Heart right ventricle (tissue), 16 donors: ENCODE measurements around the gene TRAF7. TPM values are rescaled to one million over a fixed set of nuclear protein-coding genes. Genes with fewer than 3 reads are reported as not detected.

Experiments
- ATAC-seq, 8 donors: fragments of 200-7000 bp; cut with Tn5 transposase; one replicate each; pipeline ENCODE4 v1.9.1; 2020; ENCODE audit warnings: mild to moderate bottlenecking in 8 of 8, moderate library complexity in 8 of 8, moderate number of reproducible peaks in 1 of 8
- DNase-seq, 2 donors: peaks; one replicate each; pipeline ENCODE4 v3.0.0-alpha.2; 2020
- H3K27ac ChIP-seq, 10 donors: fragments of 200-600 bp; sonication (generic) in 2 of 10; one replicate each; pipeline versions ENCODE4 v1.5.0 to v1.8.0; 2020 to 2022; ENCODE audit warnings: mild to moderate bottlenecking in 3 of 10
- H3K27me3 ChIP-seq, 7 donors: fragments of 200-600 bp; one replicate each; pipeline ENCODE4 v1.8.0; 2021 to 2022; ENCODE audit warnings: mild to moderate bottlenecking in 2 of 7
- H3K36me3 ChIP-seq, 9 donors: fragments of 200-600 bp; sonication (generic) in 1 of 9; one replicate each; pipeline versions ENCODE4 v1.5.0 to v1.8.0; 2020 to 2022; ENCODE audit warnings: mild to moderate bottlenecking in 2 of 9
- H3K4me1 ChIP-seq, 9 donors: fragments of 200-600 bp; sonication (generic) in 1 of 9; one replicate each; pipeline versions ENCODE4 v1.5.0 to v1.8.0; 2020 to 2022; ENCODE audit warnings: mild to moderate bottlenecking in 4 of 9
- H3K4me3 ChIP-seq, 10 donors: fragments of 200-600 bp; sonication (generic) in 2 of 10; one replicate each; pipeline versions ENCODE4 v1.5.0 to v1.8.0; 2020 to 2022; ENCODE audit warnings: mild to moderate bottlenecking in 7 of 10, moderate library complexity in 2 of 10
- H3K9me3 ChIP-seq, 11 donors: fragments of 200-600 bp in 10 of 11; sonication (generic) in 2 of 11; one replicate each; pipeline versions ENCODE4 v1.5.0 to v1.8.0; 2013 to 2022; ENCODE audit warnings: mild to moderate bottlenecking in 2 of 11, control low read depth in 1 of 11, moderate library complexity in 1 of 11
- WGBS, 2 donors: extraction: QIAGEN DNeasy Blood & Tissue Kit; methylation state at CpG; one replicate each; pipeline ENCODE4 v1.1.7; 2013; ENCODE audit warnings: inconsistent platforms in 1 of 2; 5-methylcytosine and 5-hydroxymethylcytosine counted together
- intact Hi-C, 10 donors: fragments of 100-400 bp; cut with DNase I; formaldehyde crosslinking; loops; one replicate each; pipeline versions ENCODE4 v1.11.1 to v1.14.2; 2022
- polyA plus RNA-seq, 2 donors: library from polyadenylated mRNA; stranded (reverse); fragments of 200-250 nt; gene quantifications; one replicate each; pipeline ENCODE4 v1.2.3, GENCODE V29; 2013
- total RNA-seq, 10 donors: library from RNA; stranded (reverse); fragmentation: NEBNext Ultra II Directional in 3 of 10; extraction: Animal tissue kit (Norgen Biotek cat#: 25700) in 3 of 10; gene quantifications; one replicate each; pipeline versions ENCODE4 v1.2.1 to v1.2.4, GENCODE V29; 2021 to 2023
- TF ChIP-seq, protein P1 (sequence below), 9 donors: fragments of 200-600 bp; sonication (generic) in 2 of 9; IDR thresholded peaks; one replicate each; pipeline versions ENCODE4 v1.5.0 to v1.8.0; 2021 to 2022; ENCODE audit warnings: antibody characterized with exemption in 9 of 9, mild to moderate bottlenecking in 5 of 9, moderate library complexity in 1 of 9
- donor health status: Arrhythmogenic right ventricular cardiomyopathy.
- donor health status: ischemic (EF 13 %, LVEDD 7.1; RV severe dilation, severe dysfunction).
- donor health status: healthy with polysubstance abuse.
- donor health status: DM: no; HTN: yes; CAD: no.
- donor health status: DM: no; HTN: no; CAD: no.
- donor health status: ischemic (EF 25% LVEDD 6.9; RV normal size, moderate dysfunction).
- donor health status: ischemic (EF 25% LVEDD 5.7; RV mildly dilated, moderate dysfunction).
- donor health status: healthy.
- donor health status: DM: yes; HTN: yes; CAD: no.
- donor health status: Ischemic cardiomyopathy.
- donor health status: ischemic (EF 35%, LVEDD 5.7; RV mildly dilated, moderate dysfunction).
- donor health status: nonischemic (EF 11% LVEDD 7.7; RV severe dilation, severe dysfunction).
- donor health status: DM: yes; HTN: yes; CAD: no.
- donor health status: PGD.
- donor health status: ischemic (EF 29% LVEDD 5.4; RV normal size, mild dysfunction).
- donor health status: nonischemic (EF 23%, LVEDD 6.1; RV moderate dilation, normal function).

TRAF7 gene
- total and polyA plus RNA-seq, 12 donors, result 14.6 to 44.9 (median 23.8) TPM

DNA sequence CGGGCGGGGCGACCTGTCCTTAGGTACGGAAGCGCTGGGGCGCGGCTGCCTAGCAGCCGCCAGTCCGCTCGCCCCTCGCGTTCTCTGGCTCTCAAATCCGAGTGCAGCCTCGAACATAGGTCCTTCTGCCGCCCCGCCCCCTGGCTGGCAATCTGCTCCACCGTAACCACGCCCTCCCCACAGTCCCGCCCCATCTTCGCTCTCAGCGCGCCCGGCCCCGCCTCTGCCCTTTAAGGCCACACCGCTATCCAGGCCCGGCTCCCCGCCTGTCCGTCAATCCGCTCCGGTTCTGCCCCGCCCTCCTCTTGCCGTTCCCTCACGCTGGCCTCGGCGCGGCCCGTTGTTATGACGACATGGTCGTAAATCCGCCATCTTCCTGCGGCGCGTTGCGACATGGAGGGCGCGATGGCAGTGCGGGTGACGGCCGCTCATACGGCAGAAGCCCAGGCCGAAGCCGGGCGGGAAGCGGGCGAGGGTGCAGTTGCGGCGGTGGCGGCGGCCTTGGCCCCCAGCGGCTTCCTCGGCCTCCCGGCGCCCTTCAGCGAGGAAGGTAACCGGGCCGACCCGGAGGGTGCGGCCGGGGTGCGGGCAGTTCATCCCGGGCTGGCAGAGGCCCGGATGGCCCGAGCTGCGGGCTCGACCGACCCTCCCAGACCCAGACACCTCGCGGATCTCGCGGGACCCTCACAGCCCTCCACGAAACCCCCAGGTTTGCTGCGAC lies 67.8 kb downstream of the TRAF7 start, which contains the start of gene E4F1:
Gene E4F1 (plus strand): TSS at position 371 of the 721 bp plus-strand sequence. CDS start 23 bp downstream, at position 394.
- DNase-seq, result peak; percentile 100
- TF ChIP-seq, protein P1, sequence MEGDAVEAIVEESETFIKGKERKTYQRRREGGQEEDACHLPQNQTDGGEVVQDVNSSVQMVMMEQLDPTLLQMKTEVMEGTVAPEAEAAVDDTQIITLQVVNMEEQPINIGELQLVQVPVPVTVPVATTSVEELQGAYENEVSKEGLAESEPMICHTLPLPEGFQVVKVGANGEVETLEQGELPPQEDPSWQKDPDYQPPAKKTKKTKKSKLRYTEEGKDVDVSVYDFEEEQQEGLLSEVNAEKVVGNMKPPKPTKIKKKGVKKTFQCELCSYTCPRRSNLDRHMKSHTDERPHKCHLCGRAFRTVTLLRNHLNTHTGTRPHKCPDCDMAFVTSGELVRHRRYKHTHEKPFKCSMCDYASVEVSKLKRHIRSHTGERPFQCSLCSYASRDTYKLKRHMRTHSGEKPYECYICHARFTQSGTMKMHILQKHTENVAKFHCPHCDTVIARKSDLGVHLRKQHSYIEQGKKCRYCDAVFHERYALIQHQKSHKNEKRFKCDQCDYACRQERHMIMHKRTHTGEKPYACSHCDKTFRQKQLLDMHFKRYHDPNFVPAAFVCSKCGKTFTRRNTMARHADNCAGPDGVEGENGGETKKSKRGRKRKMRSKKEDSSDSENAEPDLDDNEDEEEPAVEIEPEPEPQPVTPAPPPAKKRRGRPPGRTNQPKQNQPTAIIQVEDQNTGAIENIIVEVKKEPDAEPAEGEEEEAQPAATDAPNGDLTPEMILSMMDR (IDR thresholded peaks at IDR 0.05), result peak in 5 of 9 donors; percentile 8 to 34 (median 19)
- ATAC-seq, result peak; percentile 99 to 100 (median 100)
- Histone ChIP-seq H3K4me1 (peaks cover 10 to 32% (median 25%) of the 10 kb centered on the region in 9 donors), H3K27me3 (no peaks in the 10 kb centered on the region), H3K36me3 (peaks cover 0 to 26% (median 5%) of the 10 kb centered on the region in 9 donors), H3K27ac (peak within 1 kb of the TSS; percentile 49 to 96 (median 90)), H3K4me3 (peak within 1 kb of the TSS; percentile 69 to 96 (median 92)), H3K9me3 (no peaks in the 10 kb centered on the region)
- intact Hi-C loops, result loop anchor here in 1 of 10 donors (5.0 kb wide), 1 partner anchor 211 kb away; no protein-coding TSS in a partner anchor
- WGBS, 2 donors, result 0% methylated on average over 79 to 82 of the region's 82 CpGs

- Histone ChIP-seq H3K9me3 (no peaks in the 10 kb centered on the region), H3K27ac (peak overlapping the region; percentile 49 to 96 (median 90)), H3K4me3 (peak overlapping the region; percentile 69 to 96 (median 92)), H3K27me3 (no peaks in the 10 kb centered on the region), H3K4me1 (peaks cover 10 to 32% (median 25%) of the 10 kb centered on the region in 9 donors), H3K36me3 (peaks cover 0 to 32% (median 12%) of the 10 kb centered on the region in 9 donors)
- DNase-seq, result peak; percentile 33 to 43
- WGBS, 2 donors, result 7 to 8% methylated on average over 22 of the region's 22 CpGs
- TF ChIP-seq, protein P1 (IDR thresholded peaks at IDR 0.05), result peak in 2 of 9 donors; percentile 23 to 31
- intact Hi-C loops, result loop anchor here in 1 of 10 donors (5.0 kb wide), 1 partner anchor 212 kb away; no protein-coding TSS in a partner anchor
- peak; percentile 22 to 66 (median 47) for ATAC-seq
Observed at GRCh38 chr16:2223942-2224486, 68.4 kb downstream of the TRAF7 start.

DNA sequence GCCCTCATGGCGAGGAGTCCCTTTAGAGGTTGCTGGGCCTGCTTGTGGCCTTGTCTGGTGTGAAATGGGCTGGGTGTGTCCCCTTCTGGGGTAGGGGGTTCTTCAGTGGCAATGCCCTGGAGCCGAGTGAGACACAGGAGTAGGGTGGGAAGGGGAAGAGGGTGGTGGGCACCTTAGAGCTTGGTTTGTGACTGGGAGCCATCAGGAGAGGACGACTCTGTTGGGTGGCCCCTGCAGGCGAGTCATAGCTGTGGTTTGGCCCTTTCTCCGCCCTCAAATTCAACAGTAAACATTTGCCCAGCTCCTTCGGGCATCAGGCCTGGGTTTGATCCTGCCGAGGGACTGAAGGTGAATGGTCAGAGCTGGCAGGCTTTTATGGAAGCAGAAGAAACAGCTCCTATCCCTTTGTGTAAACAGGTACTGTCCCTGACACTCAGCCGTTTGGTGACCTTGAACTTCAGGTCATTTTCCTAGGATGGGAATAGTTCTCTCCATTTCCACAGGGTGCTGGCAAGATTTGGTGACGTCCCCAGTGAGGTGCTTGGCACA lies 70.7 kb downstream of the TRAF7 start:
- WGBS, 2 donors, result 71 to 74% methylated on average over 9 of the region's 9 CpGs
- Histone ChIP-seq H3K4me1 (peaks cover 10 to 32% (median 25%) of the 10 kb centered on the region in 9 donors), H3K36me3 (peaks cover 2 to 55% (median 23%) of the 10 kb centered on the region in 9 donors), H3K9me3 (no peaks in the 10 kb centered on the region), H3K4me3 (no peak overlapping the region), H3K27ac (peak overlapping the region in 1 of 10 donors; percentile 35), H3K27me3 (no peaks in the 10 kb centered on the region)
- DNase-seq (no peak), ATAC-seq (no peak)
- TF ChIP-seq, protein P1 (IDR thresholded peaks at IDR 0.05), result no peak
- intact Hi-C loops, result no loop called here

- TF ChIP-seq, protein P1 (IDR thresholded peaks at IDR 0.05), result no peak
- H3K9me3 ChIP-seq, result no peaks in the 10 kb centered on the region
- H3K27me3 ChIP-seq, result no peaks in the 10 kb centered on the region
- peak overlapping the region in 1 of 10 donors; percentile 35 for H3K27ac ChIP-seq
- H3K4me3 ChIP-seq, result no peak overlapping the region
- peaks cover 10 to 32% (median 25%) of the 10 kb centered on the region in 9 donors for H3K4me1 ChIP-seq
- DNase-seq, result no peak
- ATAC-seq, result no peak
- intact Hi-C loops, result no loop called here
- H3K36me3 ChIP-seq, result peaks cover 6 to 61% (median 24%) of the 10 kb centered on the region in 9 donors
- 93 to 96% methylated on average over 6 of the region's 6 CpGs for WGBS, 2 donors
Observed at GRCh38 chr16:2226918-2227317, 71.3 kb downstream of the TRAF7 start.
